ENCODE data around the gene SEMA3F. TPM values are rescaled to one million over a fixed set of nuclear protein-coding genes. Genes with fewer than 3 reads are reported as not detected.

Gene SEMA3F
- polyA plus RNA-seq, 1 experiment = 14.7 TPM

- H3K27me3 ChIP-seq (ENCODE audit: control insufficient read depth, insufficient read depth, low read length) = no peaks in the 10 kb centered on the region
- ChIA-PET POLR2A (no interaction called here), CTCF (interaction anchor here (0.9 to 1.2 kb wide), 3 partner anchors 20 to 53 kb away, joined by 3 read pairs; no protein-coding TSS in a partner anchor)
- no peaks in the 10 kb centered on the region; the same call in 1 of the 2 replicates for H3K9me3 ChIP-seq (ENCODE audit: control insufficient read depth, insufficient read depth, low read length)
- DNase-seq (ENCODE audit: low read depth, low spot score) = no peak
- no peak overlapping the region for H3K27ac ChIP-seq (ENCODE audit: low read depth, low read length)
- no peak for TF ChIP-seq CTCF (IDR thresholded peaks at IDR 0.05; ENCODE audit: low read depth, low read length)
- H3K4me3 ChIP-seq (ENCODE audit: low read depth, low read length) = no peak overlapping the region
Measured at GRCh38 chr3:50172626-50173220, 17.6 kb downstream of the SEMA3F start.

GRCh38 chr3:50173685-50174516 is 18.8 kb downstream of the SEMA3F start:
- POLR2A ChIA-PET = no interaction called here
- CTCF ChIA-PET = interaction anchor here (0.6 to 1.0 kb wide), 2 partner anchors 18 to 74 kb away, joined by 3 read pairs; no protein-coding TSS in a partner anchor
- no peak for TF ChIP-seq CTCF (IDR thresholded peaks at IDR 0.05; ENCODE audit: low read depth, low read length)

GRCh38 chr3:50174517-50174895 is 19.4 kb downstream of the SEMA3F start:
- H3K27ac ChIP-seq (ENCODE audit: low read depth, low read length) = no peak overlapping the region
- no peak overlapping the region for H3K4me3 ChIP-seq (ENCODE audit: low read depth, low read length)
- DNase-seq (ENCODE audit: low read depth, low spot score) = no peak
- POLR2A ChIA-PET = no interaction called here
- no peaks in the 10 kb centered on the region for H3K27me3 ChIP-seq (ENCODE audit: control insufficient read depth, insufficient read depth, low read length)
- TF ChIP-seq CTCF (IDR thresholded peaks at IDR 0.05; ENCODE audit: low read depth, low read length) = no peak
- CTCF ChIA-PET = interaction anchor here (0.6 kb wide), 1 partner anchor 75 kb away, joined by 3 read pairs; no protein-coding TSS in a partner anchor
- no peaks in the 10 kb centered on the region; the same call in 1 of the 2 replicates for H3K9me3 ChIP-seq (ENCODE audit: control insufficient read depth, insufficient read depth, low read length)

More at GRCh38 chr3:50173685-50174516, 18.8 kb downstream of the SEMA3F start:
- no peaks in the 10 kb centered on the region; the same call in 1 of the 2 replicates for H3K9me3 ChIP-seq (ENCODE audit: control insufficient read depth, insufficient read depth, low read length)
- H3K4me3 ChIP-seq (ENCODE audit: low read depth, low read length) = no peak overlapping the region
- DNase-seq (ENCODE audit: low read depth, low spot score) = no peak
- H3K27me3 ChIP-seq (ENCODE audit: control insufficient read depth, insufficient read depth, low read length) = no peaks in the 10 kb centered on the region
- no peak overlapping the region for H3K27ac ChIP-seq (ENCODE audit: low read depth, low read length)

GRCh38 chr3:50174947-50175524 is 19.9 kb downstream of the SEMA3F start:
- DNase-seq (ENCODE audit: low read depth, low spot score) = no peak
- TF ChIP-seq CTCF (IDR thresholded peaks at IDR 0.05; ENCODE audit: low read depth, low read length) = no peak
- H3K27me3 ChIP-seq (ENCODE audit: control insufficient read depth, insufficient read depth, low read length) = no peaks in the 10 kb centered on the region
- H3K9me3 ChIP-seq (ENCODE audit: control insufficient read depth, insufficient read depth, low read length) = no peaks in the 10 kb centered on the region; the same call in 1 of the 2 replicates
- H3K27ac ChIP-seq (ENCODE audit: low read depth, low read length) = no peak overlapping the region
- no peak overlapping the region for H3K4me3 ChIP-seq (ENCODE audit: low read depth, low read length)
- CTCF ChIA-PET = no interaction called here
- POLR2A ChIA-PET = no interaction called here

All from AG04450 (cell line).